Effector CD8-positive, alpha-beta T cell (primary cell): ENCODE results near the gene UNC79.
"Not testable (repeated sequence)": the region's sequence is repeated elsewhere in the genome, so short reads cannot be mapped to it uniquely, and the experiment has no call there.

Experiments used
- DNase-seq: peaks from one replicate; lab custom pipeline; 2025; lab: John Stamatoyannopoulos, UW

The UNC79 gene

DNA sequence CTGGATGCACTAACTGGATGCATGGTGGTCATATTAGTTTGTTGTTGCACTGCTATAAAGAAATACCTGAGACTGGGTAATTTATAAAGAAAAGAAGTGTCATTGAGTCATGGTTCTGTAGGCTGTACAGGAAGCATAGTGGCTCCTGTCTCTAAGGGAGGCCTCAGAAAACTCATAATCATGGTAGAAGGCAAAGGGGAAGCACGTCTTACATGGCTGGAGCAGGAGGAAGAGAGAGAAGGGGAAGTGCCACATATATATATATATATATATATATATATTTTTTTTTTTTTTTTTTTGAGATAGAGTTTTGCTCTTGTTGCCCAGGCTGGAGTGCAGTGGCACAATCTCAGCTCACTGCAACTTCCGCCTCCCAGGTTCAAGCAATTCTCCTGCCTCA lies 62.9 kb downstream of the UNC79 start:
- not testable (repeated sequence) for DNase-seq

DNA sequence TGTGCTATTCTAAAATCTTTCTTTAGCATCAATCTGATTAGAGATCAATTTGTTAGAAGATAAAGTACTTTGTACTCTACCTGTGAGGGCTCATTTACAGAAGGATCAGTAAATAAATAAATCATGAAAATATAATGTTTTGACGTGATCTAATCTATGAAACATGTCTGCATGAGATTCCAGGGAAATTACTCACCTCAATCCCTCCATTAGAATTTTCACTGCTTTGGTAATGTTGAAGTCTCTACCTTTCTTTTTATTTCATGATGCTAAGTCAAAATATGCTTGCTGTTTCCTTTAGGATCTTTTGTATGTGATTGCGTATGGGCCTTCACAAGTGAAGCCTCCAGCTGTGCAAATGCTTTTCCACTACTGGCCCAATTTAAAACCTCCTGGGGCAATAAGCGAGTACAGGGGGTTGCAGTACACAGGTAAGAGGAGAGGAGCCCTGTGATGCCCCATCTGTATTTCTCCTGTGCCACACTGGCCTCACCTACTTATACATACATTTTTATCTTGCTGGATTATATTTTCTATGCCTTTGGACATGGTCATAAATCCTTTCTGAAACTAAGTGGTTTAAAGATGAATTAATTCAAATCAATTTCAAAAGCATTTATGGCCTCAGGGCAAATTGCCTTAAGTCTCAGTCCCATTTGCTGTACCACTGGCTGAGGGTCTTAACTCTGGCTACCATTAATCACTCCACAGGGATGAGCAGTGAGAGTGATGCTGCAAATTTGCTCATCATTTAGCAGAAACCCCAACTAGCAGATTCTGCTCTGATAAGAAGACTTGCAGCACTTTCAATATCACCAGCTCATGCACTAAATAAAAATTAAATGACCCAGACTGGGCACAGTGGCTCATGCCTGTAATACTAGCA lies 66.4 kb downstream of the UNC79 start:
- no peak for DNase-seq

DNA sequence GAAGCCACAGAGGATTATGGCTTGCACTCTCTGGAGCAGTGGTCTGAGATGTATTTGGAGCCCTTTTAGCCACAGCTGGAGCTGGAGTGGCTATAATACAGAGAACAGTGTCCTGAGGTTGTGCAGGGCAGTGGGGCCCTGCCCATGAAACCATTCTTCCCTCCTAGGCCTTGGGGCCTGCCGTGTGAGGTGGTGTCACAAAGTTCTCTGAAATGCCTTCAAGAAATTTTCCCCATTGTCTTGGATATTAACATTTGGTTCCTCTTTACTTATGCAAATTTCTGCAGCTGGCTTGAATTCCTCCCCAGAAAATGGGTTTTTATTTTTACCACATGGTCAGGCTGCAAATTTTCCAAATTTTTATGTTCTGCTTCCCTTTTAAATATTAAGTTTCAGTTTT lies 79.3 kb downstream of the UNC79 start:
- DNase-seq: no peak

DNA sequence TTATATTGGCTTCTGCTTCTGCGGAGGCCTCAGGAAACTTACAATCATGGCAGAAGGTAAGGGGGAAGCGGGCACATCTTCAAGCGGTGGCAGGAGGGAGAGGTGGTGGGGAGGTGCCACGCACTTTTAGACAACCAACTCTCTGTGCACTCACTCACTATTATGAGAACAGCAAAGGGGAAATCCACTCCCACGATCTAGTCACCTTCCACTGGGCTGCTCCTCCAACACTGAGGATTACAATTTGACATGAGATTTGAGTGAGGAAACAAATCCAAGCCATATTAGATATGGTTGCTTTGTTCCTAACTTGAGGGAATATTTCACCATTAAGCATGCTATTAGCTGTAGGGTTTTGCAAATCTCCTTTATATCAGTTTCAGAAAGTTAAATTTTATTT lies 80.3 kb downstream of the UNC79 start:
- DNase-seq: no peak

DNA sequence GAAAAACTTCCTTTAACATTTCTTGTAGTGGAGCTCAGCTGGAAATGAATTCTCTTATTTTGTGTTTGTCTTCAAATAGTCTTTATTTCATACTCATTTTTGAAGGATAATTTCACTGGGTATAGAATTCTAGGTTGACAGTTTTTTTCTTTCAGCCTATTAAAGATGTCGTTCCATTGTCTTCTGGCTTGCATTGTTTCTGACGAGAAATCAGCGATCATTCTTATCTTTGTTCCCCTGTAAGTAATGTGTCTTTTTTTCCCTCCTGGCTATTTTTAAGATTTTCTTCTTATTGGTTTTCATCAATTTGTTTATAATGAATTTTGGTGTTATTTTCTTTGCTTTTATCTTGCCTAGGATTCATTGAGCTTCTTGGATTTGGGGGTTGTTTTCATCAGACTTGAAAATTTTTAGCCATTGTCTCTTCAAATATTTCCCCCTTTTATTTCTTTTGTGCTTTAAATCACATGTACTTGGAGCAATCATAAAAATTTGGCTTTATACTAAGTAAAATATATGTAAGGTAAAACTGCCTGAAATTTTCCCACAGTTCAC lies 89.4 kb downstream of the UNC79 start:
- no peak for DNase-seq

DNA sequence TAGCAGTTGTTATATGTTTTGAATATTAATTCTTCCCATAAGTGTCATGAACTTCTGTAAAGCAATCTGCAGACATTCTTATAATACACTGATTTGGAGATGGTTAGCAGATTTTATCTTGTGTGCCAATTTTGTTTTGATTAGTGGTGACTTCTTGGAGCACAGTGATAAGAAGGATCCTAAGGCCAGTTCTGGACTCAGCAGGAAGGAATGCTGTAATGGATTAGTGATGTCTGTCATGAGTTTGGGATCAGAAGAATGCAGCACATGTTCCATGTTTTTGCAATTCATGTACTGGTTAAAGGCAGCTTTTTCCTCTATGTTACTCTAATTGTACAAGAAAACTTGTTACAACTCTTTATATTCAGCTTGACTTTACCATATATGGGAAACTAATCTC lies 91.5 kb downstream of the UNC79 start:
- DNase-seq: no peak

DNA sequence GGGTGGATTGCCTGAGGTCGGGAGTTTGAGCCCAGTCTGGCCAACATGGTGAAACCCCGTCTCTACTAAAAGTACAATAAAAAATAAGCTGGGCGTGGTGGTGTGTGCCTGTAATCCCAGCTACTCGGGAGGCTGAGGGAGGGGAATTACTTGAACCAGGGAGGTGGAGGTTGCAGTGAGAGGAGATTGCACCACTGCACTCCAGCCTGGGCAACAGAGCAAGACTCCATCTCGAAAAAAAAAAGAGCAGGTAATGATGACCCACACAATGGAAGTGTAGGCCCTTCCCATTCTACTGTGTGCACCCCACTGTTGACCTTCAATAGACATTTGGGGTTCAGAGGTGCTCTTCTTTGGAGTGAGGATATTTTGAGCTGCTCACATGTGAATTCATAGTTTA lies 94.5 kb downstream of the UNC79 start:
- not testable (repeated sequence) for DNase-seq

DNA sequence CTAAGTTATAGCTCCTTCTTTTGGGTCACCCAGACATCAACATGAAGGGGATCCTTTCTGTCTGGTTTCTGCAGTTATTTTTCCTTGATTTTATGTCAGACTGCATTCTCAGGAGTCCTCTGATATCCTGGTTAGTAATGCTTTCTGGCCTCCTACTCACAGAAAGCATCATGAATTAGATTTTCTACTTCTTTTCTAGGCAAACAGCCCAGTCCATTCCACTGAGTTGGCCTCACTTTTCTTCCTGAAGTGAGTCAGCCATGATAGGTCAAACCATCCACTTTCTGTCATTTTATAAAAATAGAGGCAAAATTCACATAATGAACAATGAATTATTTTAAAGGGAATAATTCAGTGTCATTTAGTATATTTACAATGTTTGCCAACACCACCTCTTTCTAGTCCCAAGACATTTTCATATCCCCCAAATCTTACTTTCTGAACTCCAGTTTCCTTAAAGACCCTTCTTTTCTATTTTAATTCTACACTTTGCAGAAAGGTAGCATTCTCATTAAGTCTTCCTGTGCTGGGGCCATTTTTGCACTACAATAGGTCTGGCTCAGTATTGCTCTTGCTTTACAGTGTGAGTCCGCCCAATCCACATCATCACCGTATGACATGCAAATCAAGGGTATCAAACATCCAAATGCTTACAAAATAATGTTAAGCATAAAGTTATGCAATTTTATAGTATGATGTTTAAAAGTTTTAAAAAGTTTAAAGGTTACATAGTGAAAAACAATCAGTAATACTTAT lies 95.1 kb downstream of the UNC79 start:
- DNase-seq: no peak

DNA sequence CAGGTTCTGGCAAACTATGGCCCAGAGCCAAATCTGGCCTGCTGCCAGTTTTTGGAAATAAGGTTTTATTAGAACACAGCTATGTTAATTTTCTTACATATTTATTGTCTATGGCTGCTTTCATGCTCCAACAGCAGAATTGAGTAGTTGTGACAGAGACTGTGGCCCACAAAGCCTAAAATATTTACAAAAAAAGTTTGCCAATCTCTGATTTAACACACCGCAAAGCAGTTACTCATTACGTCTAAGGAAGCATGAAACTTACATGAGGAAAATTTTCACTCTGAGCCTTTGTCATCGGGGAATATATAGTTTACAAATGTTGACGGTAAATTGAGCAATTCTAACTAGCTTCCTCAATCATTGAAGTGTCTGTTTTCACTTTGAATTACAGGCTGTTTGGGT lies 96.5 kb downstream of the UNC79 start:
- DNase-seq: no peak

DNA sequence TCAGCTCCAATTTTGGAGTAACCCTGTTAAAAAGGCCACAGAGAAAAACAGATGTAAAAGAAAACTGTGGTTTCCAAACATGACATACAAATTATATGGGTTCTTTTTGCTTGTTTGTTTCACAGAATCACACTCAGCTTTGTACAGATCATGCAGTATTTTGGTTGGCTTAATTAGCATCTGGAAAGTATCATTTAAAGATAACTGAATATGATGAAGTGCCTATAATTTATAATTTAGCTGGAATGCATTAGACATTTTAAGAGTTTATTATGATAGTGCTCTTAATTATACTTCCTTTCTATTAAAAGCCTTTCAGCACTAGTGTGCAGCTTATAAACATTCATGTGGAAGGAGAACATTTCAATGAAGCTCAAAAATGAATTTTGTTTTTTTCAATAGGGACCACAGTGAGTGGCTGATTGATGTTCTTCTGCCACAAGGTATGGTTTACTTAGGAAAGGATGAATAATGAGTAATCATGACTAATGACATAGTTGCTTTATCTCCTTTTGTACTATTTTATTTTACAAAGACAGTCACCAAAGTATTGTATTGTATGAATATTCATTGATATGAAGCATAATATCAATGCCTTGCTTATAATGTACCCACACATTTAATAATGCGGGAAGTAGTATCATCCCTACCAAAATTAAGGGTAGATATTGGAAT lies 98.3 kb downstream of the UNC79 start:
- DNase-seq: no peak

DNA sequence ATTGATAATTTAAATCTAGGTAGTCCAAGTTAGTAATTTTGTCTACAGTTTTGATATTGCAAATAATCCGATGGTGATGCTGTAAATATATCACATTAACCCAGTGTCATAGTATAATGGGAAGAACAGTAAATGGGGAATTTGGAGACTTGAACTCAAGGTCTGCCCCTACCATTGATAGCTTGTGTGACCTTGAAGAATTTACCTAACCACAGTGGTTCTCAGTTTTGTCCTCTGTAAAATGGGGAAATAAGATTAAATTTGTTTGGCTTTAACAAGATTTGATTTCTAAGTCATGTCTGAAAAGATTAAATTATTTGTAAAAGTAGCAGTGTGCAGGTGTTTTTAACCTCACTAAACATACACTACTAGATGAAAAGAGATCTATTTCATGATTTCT lies 100.9 kb downstream of the UNC79 start:
- no peak for DNase-seq

DNA sequence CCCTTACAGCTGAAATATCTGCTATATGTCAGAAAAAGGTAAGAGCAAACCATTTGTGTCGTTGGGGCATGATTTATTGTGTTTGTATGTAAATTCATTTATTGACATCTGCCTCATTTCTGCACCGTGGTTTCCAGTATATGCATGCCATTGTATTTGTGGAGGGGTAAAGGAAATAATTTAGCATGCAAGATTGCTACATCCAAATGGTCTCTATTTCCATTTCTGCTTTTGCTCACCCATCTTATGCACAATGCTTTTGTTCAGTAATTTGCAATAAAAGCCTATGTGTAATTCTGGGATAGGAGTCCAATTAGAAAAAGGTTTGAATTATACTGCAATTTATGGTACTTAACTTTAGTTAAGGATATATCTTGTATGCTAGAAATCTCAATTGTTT lies 101.8 kb downstream of the UNC79 start:
- DNase-seq: no peak

DNA sequence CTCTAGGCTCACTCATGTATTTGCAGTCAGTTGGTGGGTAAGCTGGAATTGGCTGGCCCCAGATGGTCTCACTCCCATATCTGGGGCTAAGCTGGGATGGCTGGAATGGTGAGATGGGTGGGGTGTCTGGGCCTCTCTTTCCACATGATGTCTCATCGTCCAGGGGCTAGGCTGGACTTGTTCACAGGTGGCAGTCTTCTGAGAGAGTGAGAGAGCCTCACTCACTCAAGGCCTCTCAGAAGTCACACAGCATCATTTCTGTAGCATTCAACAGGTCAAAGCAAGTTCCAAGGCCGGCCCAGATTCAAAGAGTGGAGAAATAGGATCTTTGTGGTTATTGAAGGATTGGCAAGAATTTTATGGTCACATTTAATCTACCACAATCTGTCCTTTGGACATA lies 102.7 kb downstream of the UNC79 start:
- no peak for DNase-seq

DNA sequence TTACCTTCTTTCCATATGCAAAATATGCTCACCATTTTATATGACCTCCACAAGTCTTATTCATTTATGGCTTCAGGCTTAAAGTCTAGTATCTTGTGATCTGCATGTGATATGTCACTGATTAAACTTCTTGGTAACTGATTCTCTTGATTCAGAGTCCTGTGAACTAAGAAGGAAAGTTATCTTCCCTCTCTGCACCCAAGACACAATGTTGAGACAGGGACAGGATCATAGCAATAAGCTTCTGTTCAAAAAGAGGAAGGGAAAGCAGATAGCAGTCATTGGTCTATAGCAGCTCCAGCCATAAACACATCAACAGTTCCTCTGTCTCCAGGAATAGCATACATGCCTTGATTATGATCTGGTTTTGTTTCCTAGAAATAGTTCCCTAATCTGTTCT lies 103.1 kb downstream of the UNC79 start:
- no peak for DNase-seq

DNA sequence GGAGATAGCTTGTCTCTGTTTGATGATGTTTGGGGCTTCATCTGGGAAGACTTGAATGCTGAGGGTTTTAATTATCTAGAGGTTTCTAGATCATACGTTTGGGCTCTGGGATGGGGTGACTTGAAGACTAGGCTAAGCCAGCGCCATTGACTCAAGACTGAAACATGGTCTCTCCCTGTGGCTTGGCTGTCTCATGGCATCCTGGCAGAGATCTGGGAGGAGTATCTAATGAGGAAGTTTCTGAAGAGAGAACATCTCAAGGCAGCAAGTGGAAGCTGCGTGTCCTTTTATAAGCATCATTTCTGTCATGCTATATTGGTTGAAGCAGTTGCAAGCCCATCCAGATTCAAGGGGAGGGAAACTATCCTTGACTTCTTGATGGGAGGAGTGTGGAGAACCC lies 104.8 kb downstream of the UNC79 start:
- DNase-seq: no peak

DNA sequence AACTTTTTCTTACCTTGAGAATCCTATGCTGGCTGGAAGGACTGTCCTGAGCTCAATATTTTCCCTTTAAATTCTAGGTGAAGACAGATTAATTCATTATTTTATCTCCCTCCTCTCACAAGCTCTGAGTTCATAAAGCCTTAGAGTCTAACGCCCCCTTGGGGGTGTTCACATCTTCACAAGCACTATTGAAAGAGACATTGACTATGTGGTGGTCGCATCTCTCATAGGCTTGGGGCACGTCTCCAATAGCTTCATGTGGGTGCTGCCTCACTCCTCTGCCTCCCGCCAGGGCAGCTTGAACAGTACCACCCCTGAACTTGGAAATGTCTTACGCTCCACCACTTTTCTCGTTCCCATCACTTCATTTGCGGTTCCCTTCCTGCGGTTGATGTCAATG lies 106.2 kb downstream of the UNC79 start:
- DNase-seq: no peak

DNA sequence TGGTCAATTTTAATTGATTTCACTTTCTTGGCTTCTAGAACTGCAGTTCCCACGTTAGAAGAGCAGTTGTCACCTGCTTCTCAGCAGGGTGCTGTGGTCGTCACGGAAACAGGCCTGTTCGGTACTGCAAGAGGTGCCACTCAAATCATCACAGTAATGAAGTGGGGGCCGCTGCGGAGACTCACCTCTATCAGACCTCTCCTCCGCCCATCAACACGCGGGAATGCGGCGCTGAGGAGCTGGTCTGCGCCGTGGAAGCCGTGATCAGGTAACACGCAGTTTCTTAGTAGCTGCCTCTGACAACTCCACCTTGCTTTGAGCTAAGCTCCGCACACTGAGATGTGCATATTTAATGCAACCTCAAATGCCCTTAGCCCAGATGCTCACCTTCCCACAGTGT lies 107.2 kb downstream of the UNC79 start:
- no peak for DNase-seq

DNA sequence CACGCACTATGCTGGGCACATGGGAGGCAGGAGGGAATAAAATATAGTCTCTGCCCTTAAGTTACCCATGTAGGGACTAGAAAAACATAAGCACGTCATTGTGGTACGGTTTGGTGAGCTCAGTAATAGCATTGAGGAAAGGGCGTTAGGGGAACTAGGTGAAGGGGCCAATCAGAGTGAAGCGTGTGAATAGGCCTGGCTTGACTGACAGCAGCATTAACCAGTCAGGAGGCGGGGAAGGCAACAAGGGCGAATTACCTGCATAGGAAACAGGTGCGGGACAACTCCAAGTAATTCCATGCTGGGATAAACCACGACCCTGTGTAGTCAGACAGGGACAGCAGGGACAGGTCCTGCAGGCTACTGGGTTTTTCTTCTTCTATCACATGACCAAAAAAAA lies 107.7 kb downstream of the UNC79 start:
- DNase-seq: no peak

DNA sequence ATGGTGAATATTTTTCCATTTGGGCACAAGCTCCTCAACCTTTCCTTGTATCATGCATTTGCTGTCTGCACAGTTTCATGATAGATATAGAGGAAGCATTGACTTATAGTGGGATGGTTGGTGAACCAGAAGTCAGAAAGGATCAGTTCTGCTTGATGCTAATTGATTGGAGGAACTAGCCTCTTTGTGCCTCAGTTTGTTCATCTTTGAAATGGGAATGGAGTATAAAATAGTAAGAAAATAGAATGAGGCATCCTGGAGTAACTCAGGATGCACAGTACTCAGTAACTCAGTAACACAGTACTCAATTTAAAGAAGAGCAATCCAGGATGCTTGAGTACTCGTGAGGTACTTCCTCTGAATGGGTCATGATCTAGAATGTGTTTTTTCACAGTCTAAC lies 109.5 kb downstream of the UNC79 start:
- no peak for DNase-seq

DNA sequence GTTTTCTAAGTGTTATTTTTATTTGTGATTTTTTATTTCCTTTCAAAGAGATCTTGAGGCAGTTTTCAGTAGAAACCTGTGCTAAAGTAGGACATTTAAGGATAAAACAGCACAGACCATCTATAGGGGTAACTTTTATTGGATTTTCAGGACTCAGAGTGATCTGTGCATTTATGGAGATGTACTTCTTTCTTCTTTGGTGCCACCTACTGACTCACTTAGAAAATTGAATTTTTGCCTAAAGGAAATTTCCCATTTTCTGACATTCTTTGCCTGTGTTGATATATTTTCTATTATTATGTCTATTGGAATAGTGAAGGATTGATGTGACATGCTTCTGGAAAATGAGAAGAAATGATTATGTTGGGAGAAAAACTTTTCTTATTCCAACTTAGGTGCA lies 113.0 kb downstream of the UNC79 start:
- DNase-seq: no peak

DNA sequence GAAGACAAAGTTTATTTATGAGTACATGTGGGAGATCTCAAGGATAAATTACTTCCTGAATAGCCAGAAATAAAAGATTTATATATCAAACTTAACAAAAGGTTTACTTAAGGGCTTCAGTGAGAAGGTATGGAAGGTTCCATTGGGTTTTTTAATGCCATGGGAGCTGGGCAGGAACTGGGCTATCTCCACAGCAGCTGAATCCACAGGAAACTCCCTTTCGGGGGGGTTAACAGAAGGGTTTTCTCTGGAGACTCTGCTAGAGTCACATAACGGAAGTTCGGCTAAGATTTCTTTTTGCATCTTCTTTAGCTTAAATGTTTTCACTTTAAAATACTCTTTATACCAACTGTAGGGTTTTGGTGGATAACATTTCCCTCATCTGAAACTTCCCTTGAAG lies 113.5 kb downstream of the UNC79 start:
- no peak for DNase-seq

DNA sequence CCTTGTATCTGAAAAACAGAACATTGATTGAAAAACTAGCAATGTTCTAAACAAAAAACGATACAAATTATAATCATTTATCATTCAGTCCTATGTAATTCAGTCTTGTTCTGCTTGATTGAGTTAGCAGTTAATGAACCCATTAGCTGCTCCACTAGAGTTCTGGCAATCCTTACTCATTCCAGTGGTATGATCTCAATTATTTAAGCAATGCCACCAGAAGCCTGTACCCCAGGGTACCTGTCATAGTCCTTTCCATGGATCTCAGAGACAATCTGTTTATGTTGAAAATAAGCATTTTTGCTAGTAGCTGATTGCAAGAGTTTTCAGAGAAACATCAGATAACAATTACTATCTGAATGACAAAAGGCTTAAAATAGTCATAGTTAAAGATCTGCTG lies 115.9 kb downstream of the UNC79 start:
- no peak for DNase-seq
